BJ (cell line): ENCODE results near the gene PRRX2. TPM values are rescaled to one million over a fixed set of nuclear protein-coding genes. Genes with fewer than 3 reads are reported as not detected.

Experiments
- CTCF ChIA-PET: fragments of 350-600 bp; formaldehyde crosslinking; extraction: SDS; loops from one replicate; lab custom pipeline; 2021; ENCODE audit warnings: antibody characterized with exemption, inconsistent platforms; lab: Yijun Ruan, JAX
- POLR2A ChIA-PET: fragments of 300-600 bp; sonication (Branson Sonifier 250); formaldehyde crosslinking; extraction: SDS; loops from one replicate; lab custom pipeline; 2021; ENCODE audit warnings: antibody characterized with exemption; lab: Charles Lee
- DNase-seq: peaks from one replicate; pipeline ENCODE4 v3.0.0-alpha.2; 2011; ENCODE audit warnings: low read depth
- H3K27me3 ChIP-seq: 2 replicates; pipeline ENCODE4 v1.6.0; 2011; ENCODE audit warnings: low read length; ENCODE audit not compliant: control insufficient read depth, insufficient read depth
- H3K36me3 ChIP-seq: 2 replicates; pipeline ENCODE4 v1.5.1; 2011; ENCODE audit warnings: low read length; ENCODE audit not compliant: control insufficient read depth, insufficient read depth
- H3K4me3 ChIP-seq: 2 replicates; pipeline ENCODE4 v1.5.1; 2011; ENCODE audit warnings: low read depth, mild to moderate bottlenecking, control low read depth, low read length
- CTCF ChIP-seq: IDR thresholded peaks from 2 replicates; pipeline ENCODE4 v1.5.1; 2011; ENCODE audit warnings: low read depth, mild to moderate bottlenecking, control low read depth, inconsistent platforms, low read length, moderate library complexity; ENCODE audit not compliant: insufficient read depth
- polyA plus RNA-seq: library from polyadenylated mRNA; depleted of rRNA; stranded (reverse); fragments of >200 nt; gene quantifications from 2 replicates; pipeline ENCODE4 v1.2.3, GENCODE V29; 2011

The PRRX2 gene
- polyA plus RNA-seq, 1 experiment: 37.4 TPM

- CTCF ChIA-PET: interaction anchor here (1.1 kb wide), 1 partner anchor 75 kb away, joined by 3 read pairs; no protein-coding TSS in a partner anchor
- no peak for TF ChIP-seq CTCF
- no peak overlapping the region for H3K4me3 ChIP-seq
- H3K27me3 ChIP-seq: no peaks in the 10 kb centered on the region
- no peaks in the 10 kb centered on the region for H3K36me3 ChIP-seq
- POLR2A ChIA-PET: no interaction called here
- no peak for DNase-seq
Measured at GRCh38 chr9:129731477-129732085, 66.1 kb downstream of the PRRX2 start.

GRCh38 chr9:129732100-129732499 lies 66.7 kb downstream of the PRRX2 start:
- Histone ChIP-seq H3K4me3 (no peak overlapping the region), H3K36me3 (no peaks in the 10 kb centered on the region), H3K27me3 (no peaks in the 10 kb centered on the region)
- no peak for DNase-seq
- POLR2A ChIA-PET: no interaction called here
- CTCF ChIA-PET: no interaction called here
- TF ChIP-seq CTCF: no peak

GRCh38 chr9:129732946-129733631 lies 67.6 kb downstream of the PRRX2 start:
- ChIA-PET CTCF (no interaction called here), POLR2A (no interaction called here)
- no peaks in the 10 kb centered on the region for H3K36me3 ChIP-seq
- DNase-seq: no peak
- H3K4me3 ChIP-seq: no peak overlapping the region
- TF ChIP-seq CTCF: no peak
- no peaks in the 10 kb centered on the region for H3K27me3 ChIP-seq

GRCh38 chr9:129733632-129733953 lies 68.1 kb downstream of the PRRX2 start:
- POLR2A ChIA-PET: no interaction called here

More at GRCh38 chr9:129733632-129733953, 68.1 kb downstream of the PRRX2 start:
- no peaks in the 10 kb centered on the region; the same call in 1 of the 2 replicates for H3K36me3 ChIP-seq
- TF ChIP-seq CTCF: no peak
- no peak overlapping the region for H3K4me3 ChIP-seq
- H3K27me3 ChIP-seq: no peaks in the 10 kb centered on the region
- no peak for DNase-seq
- CTCF ChIA-PET: interaction anchor here (0.9 to 1.5 kb wide), 4 partner anchors 8 to 57 kb away, joined by 3 to 6 read pairs (median 3); no protein-coding TSS in a partner anchor
